ENCODE results near the gene KCNE4.

DNA sequence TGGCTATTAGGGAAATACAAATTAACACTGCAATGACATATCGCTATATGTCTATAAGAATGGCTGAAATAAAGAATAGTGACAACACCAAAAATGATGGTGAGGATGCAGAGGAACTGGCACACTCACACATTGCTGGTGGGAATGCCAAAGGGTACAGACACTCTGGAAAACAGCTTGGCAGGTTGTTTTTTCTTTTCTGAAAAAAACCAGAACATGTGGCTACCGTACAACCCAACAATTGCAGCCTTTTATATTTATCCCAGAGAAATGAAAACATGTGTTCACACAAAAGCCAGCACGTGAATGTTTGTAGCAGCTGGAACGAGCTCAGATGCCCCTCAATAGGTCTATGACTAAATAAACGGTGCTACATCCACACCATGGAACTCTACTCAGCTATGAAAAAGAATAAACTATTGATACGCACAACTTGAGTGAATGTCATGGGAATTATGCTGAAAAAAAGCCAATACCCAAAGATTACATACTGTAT, 45.9 kb downstream of the KCNE4 start:
- TF ChIP-seq, protein P1, sequence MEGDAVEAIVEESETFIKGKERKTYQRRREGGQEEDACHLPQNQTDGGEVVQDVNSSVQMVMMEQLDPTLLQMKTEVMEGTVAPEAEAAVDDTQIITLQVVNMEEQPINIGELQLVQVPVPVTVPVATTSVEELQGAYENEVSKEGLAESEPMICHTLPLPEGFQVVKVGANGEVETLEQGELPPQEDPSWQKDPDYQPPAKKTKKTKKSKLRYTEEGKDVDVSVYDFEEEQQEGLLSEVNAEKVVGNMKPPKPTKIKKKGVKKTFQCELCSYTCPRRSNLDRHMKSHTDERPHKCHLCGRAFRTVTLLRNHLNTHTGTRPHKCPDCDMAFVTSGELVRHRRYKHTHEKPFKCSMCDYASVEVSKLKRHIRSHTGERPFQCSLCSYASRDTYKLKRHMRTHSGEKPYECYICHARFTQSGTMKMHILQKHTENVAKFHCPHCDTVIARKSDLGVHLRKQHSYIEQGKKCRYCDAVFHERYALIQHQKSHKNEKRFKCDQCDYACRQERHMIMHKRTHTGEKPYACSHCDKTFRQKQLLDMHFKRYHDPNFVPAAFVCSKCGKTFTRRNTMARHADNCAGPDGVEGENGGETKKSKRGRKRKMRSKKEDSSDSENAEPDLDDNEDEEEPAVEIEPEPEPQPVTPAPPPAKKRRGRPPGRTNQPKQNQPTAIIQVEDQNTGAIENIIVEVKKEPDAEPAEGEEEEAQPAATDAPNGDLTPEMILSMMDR (IDR thresholded peaks at IDR 0.05; ENCODE audit: poor library complexity, severe bottlenecking): no peak
- TF ChIP-seq MXI1 (conservative IDR thresholded peaks at IDR 0.05; ENCODE audit: poor library complexity, severe bottlenecking) (no peak), EZH2 (IDR thresholded peaks at IDR 0.05; ENCODE audit: borderline replicate concordance, insufficient read depth, low read length, poor library complexity, severe bottlenecking) (no peak)
